Measurements from ENCODE around the gene MLLT10. TPM values are rescaled to one million over a fixed set of nuclear protein-coding genes. Genes with fewer than 3 reads are reported as not detected.

The MLLT10 gene
- total and polyA plus RNA-seq, 2 of the 8 experiments (the other 6 are each of a cell fraction or from before 2014, with no cell fraction given): 53.1 to 62.1 TPM

- no peak for TF ChIP-seq CHD7 (IDR thresholded peaks at IDR 0.05; ENCODE audit: insufficient replicate concordance, low read length)
Measured at GRCh38 chr10:21650353-21650752, 116.3 kb downstream of the MLLT10 start (continued).
